Measurements from ENCODE around the gene CLEC10A. TPM values are rescaled to one million over a fixed set of nuclear protein-coding genes. Genes with fewer than 3 reads are reported as not detected.
"Not testable (repeated sequence)": the region's sequence is repeated elsewhere in the genome, so short reads cannot be mapped to it uniquely, and the experiment has no call there.

Gene CLEC10A
- total and polyA plus RNA-seq, 2 experiments from 2014 or later = not detected

- no peak for TF ChIP-seq CTCF (conservative IDR thresholded peaks at IDR 0.05; ENCODE audit: low read depth in 2 of 2)
These were observed 19.7 kb downstream of the CLEC10A start (continued) for GRCh38 chr17:7060165-7060891.

DNA sequence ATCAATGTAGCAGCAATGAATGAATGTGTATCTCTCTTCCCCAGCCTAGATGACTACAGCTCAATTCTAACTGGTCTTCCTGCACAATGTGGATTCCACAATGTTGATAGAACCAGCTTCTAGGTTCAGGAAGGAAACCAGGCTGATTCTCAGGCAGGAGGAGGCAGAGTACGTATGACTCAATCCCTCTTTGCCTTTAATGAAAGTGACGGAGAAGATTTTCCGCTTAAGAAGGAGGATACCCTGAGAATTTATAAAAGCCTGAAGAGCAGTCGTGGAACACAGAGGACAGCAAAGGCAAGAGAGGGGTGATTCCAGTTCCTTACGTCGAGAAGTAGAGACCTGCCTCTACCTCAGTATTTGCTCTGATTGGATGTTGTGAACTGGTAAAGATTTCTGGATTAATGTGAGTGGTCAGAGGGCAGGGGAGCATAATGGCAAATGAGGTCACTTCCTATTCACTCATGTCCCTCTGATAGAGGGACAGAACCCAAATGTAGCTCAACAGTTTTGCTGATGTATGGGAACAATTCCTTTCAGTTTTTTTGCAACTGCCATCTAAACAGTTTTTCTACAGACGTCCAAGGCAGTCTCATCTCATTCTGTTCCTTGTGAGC, 21.1 kb downstream of the CLEC10A start:
- H3K27me3 Mint-ChIP-seq (ENCODE audit: insufficient read depth, low read depth, poor library complexity) = peaks cover 3% of the 10 kb centered on the region
- no peak for ATAC-seq
- peaks cover 6% of the 10 kb centered on the region for H3K4me1 Mint-ChIP-seq

DNA sequence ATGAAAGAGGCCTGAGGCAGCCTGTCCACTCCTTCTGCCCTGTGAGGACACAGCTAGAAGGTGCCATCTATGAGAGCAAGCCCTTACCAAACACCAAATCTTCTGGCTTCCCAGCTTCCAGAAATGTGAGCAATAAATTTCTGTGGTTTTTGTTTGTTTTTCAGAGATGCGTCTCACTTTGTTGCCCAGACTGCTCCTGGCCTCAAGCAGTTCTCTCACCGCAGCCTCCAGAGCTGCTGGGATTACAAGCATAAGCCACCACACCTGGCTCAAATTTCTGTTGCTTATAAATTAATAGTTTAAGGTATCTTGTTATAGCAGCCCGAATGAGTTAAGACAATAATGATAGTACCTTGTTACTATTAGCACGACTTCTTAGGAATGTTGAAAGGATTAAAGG, 23.7 kb downstream of the CLEC10A start:
- no peaks in the 10 kb centered on the region for H3K9me3 Mint-ChIP-seq
- H3K27ac Mint-ChIP-seq = no peak overlapping the region
- Histone ChIP-seq H3K27me3 (ENCODE audit: insufficient read depth) (no peaks in the 10 kb centered on the region), H3K27ac (ENCODE audit: low read depth) (no peak overlapping the region), H3K9me2 (ENCODE audit: insufficient read depth) (no peaks in the 10 kb centered on the region), H3K36me3 (ENCODE audit: insufficient read depth) (no peaks in the 10 kb centered on the region), H3K4me3 (no peak overlapping the region), H3K4me1 (ENCODE audit: insufficient read depth) (no peaks in the 10 kb centered on the region), H3K4me2 (no peak overlapping the region), H3K79me2 (replicated peaks; ENCODE audit: insufficient read depth) (no peaks in the 10 kb centered on the region), H3F3A (replicated peaks; ENCODE audit: low read depth) (no peaks in the 10 kb centered on the region), H2AFZ (0 out of 2 replicates have a peak overlapping the region, but pooled peaks have one; percentile 52), H4K20me1 (replicated peaks; ENCODE audit: insufficient read depth) (no peaks in the 10 kb centered on the region)
- no peak for TF ChIP-seq JUNB (IDR thresholded peaks at IDR 0.05; ENCODE audit: unreplicated experiment)
- TF ChIP-seq, protein P1, sequence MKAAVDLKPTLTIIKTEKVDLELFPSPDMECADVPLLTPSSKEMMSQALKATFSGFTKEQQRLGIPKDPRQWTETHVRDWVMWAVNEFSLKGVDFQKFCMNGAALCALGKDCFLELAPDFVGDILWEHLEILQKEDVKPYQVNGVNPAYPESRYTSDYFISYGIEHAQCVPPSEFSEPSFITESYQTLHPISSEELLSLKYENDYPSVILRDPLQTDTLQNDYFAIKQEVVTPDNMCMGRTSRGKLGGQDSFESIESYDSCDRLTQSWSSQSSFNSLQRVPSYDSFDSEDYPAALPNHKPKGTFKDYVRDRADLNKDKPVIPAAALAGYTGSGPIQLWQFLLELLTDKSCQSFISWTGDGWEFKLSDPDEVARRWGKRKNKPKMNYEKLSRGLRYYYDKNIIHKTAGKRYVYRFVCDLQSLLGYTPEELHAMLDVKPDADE (IDR thresholded peaks at IDR 0.05) = no peak
- H3K36me3 Mint-ChIP-seq (ENCODE audit: low read depth) = no peaks in the 10 kb centered on the region
- DNase-seq (ENCODE audit: low spot score) (no peak), ATAC-seq (no peak)
- H3K27me3 Mint-ChIP-seq (ENCODE audit: insufficient read depth, low read depth, poor library complexity) = peaks cover 1% of the 10 kb centered on the region
- H3K4me1 Mint-ChIP-seq = peaks cover 6% of the 10 kb centered on the region; the same call in 2 of the 3 replicates
- no peak overlapping the region for H3K4me3 Mint-ChIP-seq

More for the DNA sequence above, 21.1 kb downstream of the CLEC10A start:
- Histone ChIP-seq H3K36me3 (ENCODE audit: insufficient read depth) (no peaks in the 10 kb centered on the region), H3K9me2 (ENCODE audit: insufficient read depth) (no peaks in the 10 kb centered on the region), H3K27ac (ENCODE audit: low read depth) (no peak overlapping the region), H3K79me2 (replicated peaks; ENCODE audit: insufficient read depth) (no peaks in the 10 kb centered on the region), H4K20me1 (replicated peaks; ENCODE audit: insufficient read depth) (no peaks in the 10 kb centered on the region), H3K4me3 (no peak overlapping the region), H3F3A (replicated peaks; ENCODE audit: low read depth) (no peaks in the 10 kb centered on the region), H3K4me1 (ENCODE audit: insufficient read depth) (no peaks in the 10 kb centered on the region), H3K27me3 (ENCODE audit: insufficient read depth) (no peaks in the 10 kb centered on the region), H2AFZ (no peak overlapping the region), H3K4me2 (no peak overlapping the region)
- Mint-ChIP-seq H3K36me3 (ENCODE audit: low read depth) (no peaks in the 10 kb centered on the region), H3K27ac (no peak overlapping the region), H3K9me3 (no peaks in the 10 kb centered on the region), H3K4me3 (no peak overlapping the region)
- TF ChIP-seq CREB1 (CRISPR knock-in tag; IDR thresholded peaks at IDR 0.05; ENCODE audit: low read depth) = no peak
- TF ChIP-seq, protein P1 (IDR thresholded peaks at IDR 0.05) = no peak
- DNase-seq (ENCODE audit: low spot score) = no peak

DNA sequence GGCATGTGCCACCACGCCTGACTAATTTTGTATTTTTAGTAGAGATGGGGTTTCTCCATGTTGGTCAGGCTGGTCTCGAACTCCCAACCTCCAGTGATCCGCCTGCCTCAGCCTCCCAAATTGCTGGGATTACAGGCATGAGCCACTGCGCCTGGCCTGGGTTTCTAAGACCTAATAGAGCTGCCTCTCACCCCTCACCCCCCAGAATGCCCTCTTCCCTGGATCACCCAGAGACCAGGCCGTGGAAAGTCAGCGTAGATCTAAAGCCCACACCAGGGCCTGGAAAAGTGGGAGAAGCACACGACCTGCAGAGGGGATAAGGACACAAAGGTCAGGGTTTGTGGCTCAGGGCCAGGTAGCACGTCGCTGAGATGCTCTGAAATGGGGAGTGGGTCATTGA, 29.5 kb downstream of the CLEC10A start:
- not testable (repeated sequence) for ATAC-seq; H3K36me3 Mint-ChIP-seq (ENCODE audit: low read depth); H3K4me3 Mint-ChIP-seq; H3K9me2 ChIP-seq (ENCODE audit: insufficient read depth); H2AFZ ChIP-seq; H3K27ac Mint-ChIP-seq; H3K79me2 ChIP-seq (replicated peaks; ENCODE audit: insufficient read depth); H3K4me1 ChIP-seq (ENCODE audit: insufficient read depth); DNase-seq (ENCODE audit: low spot score); H3K4me2 ChIP-seq; H3K9me3 Mint-ChIP-seq; H3K36me3 ChIP-seq (ENCODE audit: insufficient read depth); H3K27ac ChIP-seq (ENCODE audit: low read depth); H3K4me3 ChIP-seq; H3F3A ChIP-seq (replicated peaks; ENCODE audit: low read depth); H4K20me1 ChIP-seq (replicated peaks; ENCODE audit: insufficient read depth)
- Mint-ChIP-seq H3K4me1 (peaks cover 22% of the 10 kb centered on the region), H3K27me3 (ENCODE audit: insufficient read depth, low read depth, poor library complexity) (peaks cover 16% of the 10 kb centered on the region)
- H3K27me3 ChIP-seq (ENCODE audit: insufficient read depth) = peaks cover 21% of the 10 kb centered on the region

Measured in GM23338 (cell line).